ENCODE measurements around the gene BFSP2.

Gene BFSP2

GRCh38 chr3:133384331-133385027 is 15.4 kb upstream of the BFSP2 start:
- peak; percentile 31 to 46 for DNase-seq

- DNase-seq = no peak
These were observed 13.0 kb upstream of the BFSP2 start for GRCh38 chr3:133386876-133387275.

DNA sequence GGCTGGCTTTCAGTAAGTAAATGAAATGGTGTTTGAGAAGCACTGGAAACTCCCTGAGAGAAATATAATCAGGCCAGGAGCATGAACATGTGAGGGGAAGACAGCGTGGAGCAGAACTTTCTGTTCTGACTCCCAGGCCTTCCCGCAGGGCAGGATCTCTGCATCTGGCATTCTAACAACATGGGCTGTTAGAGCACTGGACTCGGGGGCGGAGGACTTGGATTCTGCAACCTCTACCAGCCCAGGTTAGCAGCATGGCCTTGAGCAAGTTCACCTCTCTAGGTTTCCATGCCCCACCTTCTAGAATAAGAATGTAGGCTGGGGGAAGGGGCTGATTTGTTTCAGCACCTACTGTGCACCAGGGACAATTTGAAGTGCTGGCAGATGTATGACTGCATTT is 12.5 kb upstream of the BFSP2 start:
- DNase-seq = no peak

GRCh38 chr3:133388696-133389395 is 11.0 kb upstream of the BFSP2 start:
- no peak for DNase-seq

DNA sequence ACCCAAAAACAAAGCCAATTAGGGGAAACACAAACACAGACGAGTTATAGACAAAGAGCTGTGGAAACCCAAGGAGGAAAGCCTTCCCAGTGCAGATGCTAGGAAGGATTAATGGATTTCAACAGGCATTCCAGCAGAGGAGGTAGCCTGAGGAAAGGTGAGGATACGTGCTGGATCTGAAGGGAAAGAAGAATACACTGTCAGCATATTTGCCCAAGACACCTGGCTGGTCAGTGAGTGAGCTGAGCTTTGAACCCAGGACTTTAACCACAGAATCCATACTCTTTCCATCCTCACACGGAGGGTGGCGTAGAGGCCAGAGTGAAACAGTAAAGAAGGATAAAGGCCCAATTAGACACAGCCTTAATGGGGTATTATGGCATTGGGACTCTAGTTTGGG is 9.1 kb upstream of the BFSP2 start:
- no peak for DNase-seq

- no peak for DNase-seq
These were observed 6.7 kb upstream of the BFSP2 start for GRCh38 chr3:133393204-133393603.

DNA sequence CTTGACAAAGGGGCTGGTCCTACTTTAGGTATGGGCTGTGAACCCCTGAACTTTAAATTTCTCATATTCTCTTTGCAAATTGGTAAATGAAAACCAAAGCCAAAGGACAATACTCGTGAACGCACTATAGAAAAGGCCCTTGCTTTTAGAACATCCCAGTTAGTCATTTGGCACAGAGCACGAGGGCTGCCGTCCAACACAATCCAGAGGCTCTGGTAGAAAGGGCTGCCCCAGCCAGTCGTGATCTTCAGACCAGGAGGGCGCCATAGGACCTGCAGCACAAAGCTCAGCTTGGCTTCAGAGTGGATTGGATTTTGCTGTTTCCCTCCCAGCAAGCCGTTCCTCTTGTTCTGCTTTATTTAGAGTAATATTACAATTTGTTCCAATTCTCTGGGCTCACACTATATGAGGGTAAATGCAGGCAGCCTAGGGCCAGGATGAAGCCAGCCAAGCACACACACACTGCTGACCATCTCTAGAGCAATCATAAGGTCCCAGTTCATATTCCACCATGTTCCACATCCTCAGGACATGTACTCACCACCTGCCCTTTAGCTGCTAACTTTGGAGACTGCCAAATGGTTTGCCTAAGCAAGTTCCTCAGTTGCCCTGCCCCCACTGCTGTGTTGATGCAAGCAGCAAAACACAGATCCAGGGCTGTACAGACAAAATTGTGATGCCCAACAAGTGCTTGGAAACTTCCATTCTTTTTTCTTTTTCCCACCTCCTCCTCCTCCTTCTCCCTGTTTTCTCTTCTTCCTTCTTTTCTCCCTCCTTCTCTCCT is 6.0 kb upstream of the BFSP2 start:
- no peak for DNase-seq

- DNase-seq = no peak
These were observed 5.1 kb upstream of the BFSP2 start for GRCh38 chr3:133394561-133395311.

- DNase-seq = no peak
These were observed 3.0 kb upstream of the BFSP2 start for GRCh38 chr3:133396906-133397305.

- no peak for DNase-seq
These were observed 1.7 kb downstream of the BFSP2 start for GRCh38 chr3:133401374-133402135.

- no peak for DNase-seq
These were observed 5.1 kb downstream of the BFSP2 start for GRCh38 chr3:133404920-133405319.

GRCh38 chr3:133408366-133408765 is 8.5 kb downstream of the BFSP2 start:
- no peak for DNase-seq

GRCh38 chr3:133408961-133409360 is 9.1 kb downstream of the BFSP2 start:
- DNase-seq = no peak

GRCh38 chr3:133410191-133410892 is 10.5 kb downstream of the BFSP2 start:
- DNase-seq = no peak

GRCh38 chr3:133412183-133413132 is 12.6 kb downstream of the BFSP2 start:
- no peak for DNase-seq

- DNase-seq = no peak
These were observed 13.5 kb downstream of the BFSP2 start for GRCh38 chr3:133413161-133414020.

DNA sequence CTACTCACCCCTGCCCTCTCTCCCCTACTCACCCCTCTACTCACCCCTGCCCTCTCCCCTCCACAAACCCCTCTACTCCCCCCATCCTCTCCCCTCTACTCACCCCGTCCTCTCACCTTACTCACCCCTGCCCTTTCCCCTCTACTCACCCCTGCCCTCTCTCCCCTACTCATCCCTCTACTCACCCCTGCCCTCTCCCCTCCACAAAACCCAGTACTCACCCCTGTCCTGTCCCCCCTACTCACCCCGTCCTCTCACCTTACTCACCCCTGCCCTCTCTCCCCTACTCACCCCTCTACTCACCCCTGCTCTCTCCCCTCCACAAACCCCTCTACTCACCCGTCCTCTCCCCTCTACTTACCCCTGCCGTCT is 14.2 kb downstream of the BFSP2 start:
- DNase-seq = no peak

GRCh38 chr3:133418361-133418760 is 18.5 kb downstream of the BFSP2 start:
- DNase-seq = no peak

- DNase-seq = no peak
These were observed 19.5 kb downstream of the BFSP2 start for GRCh38 chr3:133419151-133419909.

All from activated CD4-positive, alpha-beta T cell treated with anti-CD3 and anti-CD28 coated beads, Interleukin-2, amount 50 U/mL, for 48 hours (primary cell).